RWPE2 (cell line): Measurements from ENCODE around the gene H2AZ2.
A peak's percentile ranks its signal among the peaks of the same experiment; 100 is the strongest.

Source experiments
- ATAC-seq: fragments of 200-7000 bp; cut with Tn5 transposase; 3 replicates; pipeline ENCODE4 v1.9.1; 2021; ENCODE audit warnings: low read depth
- DNase-seq: peaks from one replicate; pipeline ENCODE4 v3.0.0-alpha.2; 2020; ENCODE audit warnings: low spot score
- H3K27ac ChIP-seq: fragments of 450-650 bp; 2 replicates; pipeline ENCODE4 v1.5.1; 2017; ENCODE audit warnings: mild to moderate bottlenecking; ENCODE audit not compliant: poor library complexity, severe bottlenecking
- H3K27me3 ChIP-seq: fragments of 250-450 bp; sonication (Bioruptor Pico); 2 replicates; pipeline ENCODE4 v1.5.1; 2021; ENCODE audit warnings: mild to moderate bottlenecking, moderate library complexity; ENCODE audit not compliant: insufficient read depth, poor library complexity, severe bottlenecking
- H3K36me3 ChIP-seq: fragments of 250-450 bp; sonication (Bioruptor Pico); 2 replicates; pipeline ENCODE4 v1.5.1; 2020; ENCODE audit warnings: low read depth, mild to moderate bottlenecking, moderate library complexity
- H3K4me1 ChIP-seq: fragments of 250-450 bp; sonication (Bioruptor Pico); 2 replicates; pipeline ENCODE4 v1.5.1; 2021; ENCODE audit warnings: mild to moderate bottlenecking, moderate library complexity; ENCODE audit not compliant: insufficient read depth, poor library complexity, severe bottlenecking
- H3K4me3 ChIP-seq: fragments of 250-450 bp; sonication (Bioruptor Pico); 2 replicates; pipeline ENCODE4 v1.5.1; 2021; ENCODE audit warnings: mild to moderate bottlenecking, moderate library complexity; ENCODE audit not compliant: severe bottlenecking
- H3K9me3 ChIP-seq: fragments of 250-450 bp; sonication (Bioruptor Pico); 2 replicates; pipeline ENCODE4 v1.5.1; 2021; ENCODE audit warnings: mild to moderate bottlenecking, moderate library complexity; ENCODE audit not compliant: severe bottlenecking
- TF ChIP-seq, protein P1 (sequence below): fragments of 450-650 bp; IDR thresholded peaks from one replicate; pipeline ENCODE4 v1.5.1; 2017; ENCODE audit warnings: mild to moderate bottlenecking, moderate library complexity; ENCODE audit not compliant: poor library complexity, severe bottlenecking

H2AZ2 gene

GRCh38 chr7:44838751-44839150 lies 9.1 kb downstream of the H2AZ2 start:
- Histone ChIP-seq H3K9me3 (no peaks in the 10 kb centered on the region), H3K27ac (no peak overlapping the region), H3K36me3 (peaks cover 92% of the 10 kb centered on the region), H3K27me3 (no peaks in the 10 kb centered on the region), H3K4me3 (no peak overlapping the region), H3K4me1 (no peaks in the 10 kb centered on the region)
- TF ChIP-seq, protein P1, sequence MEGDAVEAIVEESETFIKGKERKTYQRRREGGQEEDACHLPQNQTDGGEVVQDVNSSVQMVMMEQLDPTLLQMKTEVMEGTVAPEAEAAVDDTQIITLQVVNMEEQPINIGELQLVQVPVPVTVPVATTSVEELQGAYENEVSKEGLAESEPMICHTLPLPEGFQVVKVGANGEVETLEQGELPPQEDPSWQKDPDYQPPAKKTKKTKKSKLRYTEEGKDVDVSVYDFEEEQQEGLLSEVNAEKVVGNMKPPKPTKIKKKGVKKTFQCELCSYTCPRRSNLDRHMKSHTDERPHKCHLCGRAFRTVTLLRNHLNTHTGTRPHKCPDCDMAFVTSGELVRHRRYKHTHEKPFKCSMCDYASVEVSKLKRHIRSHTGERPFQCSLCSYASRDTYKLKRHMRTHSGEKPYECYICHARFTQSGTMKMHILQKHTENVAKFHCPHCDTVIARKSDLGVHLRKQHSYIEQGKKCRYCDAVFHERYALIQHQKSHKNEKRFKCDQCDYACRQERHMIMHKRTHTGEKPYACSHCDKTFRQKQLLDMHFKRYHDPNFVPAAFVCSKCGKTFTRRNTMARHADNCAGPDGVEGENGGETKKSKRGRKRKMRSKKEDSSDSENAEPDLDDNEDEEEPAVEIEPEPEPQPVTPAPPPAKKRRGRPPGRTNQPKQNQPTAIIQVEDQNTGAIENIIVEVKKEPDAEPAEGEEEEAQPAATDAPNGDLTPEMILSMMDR: no peak
- no peak for ATAC-seq
- no peak for DNase-seq

- Histone ChIP-seq H3K27ac (no peak overlapping the region), H3K27me3 (no peaks in the 10 kb centered on the region), H3K4me1 (no peaks in the 10 kb centered on the region), H3K4me3 (no peak overlapping the region), H3K9me3 (no peaks in the 10 kb centered on the region), H3K36me3 (peaks cover 64% of the 10 kb centered on the region)
- ATAC-seq (no peak), DNase-seq (no peak)
- TF ChIP-seq, protein P1: no peak
Measured at GRCh38 chr7:44827567-44827966, 20.3 kb downstream of the H2AZ2 start.

DNA sequence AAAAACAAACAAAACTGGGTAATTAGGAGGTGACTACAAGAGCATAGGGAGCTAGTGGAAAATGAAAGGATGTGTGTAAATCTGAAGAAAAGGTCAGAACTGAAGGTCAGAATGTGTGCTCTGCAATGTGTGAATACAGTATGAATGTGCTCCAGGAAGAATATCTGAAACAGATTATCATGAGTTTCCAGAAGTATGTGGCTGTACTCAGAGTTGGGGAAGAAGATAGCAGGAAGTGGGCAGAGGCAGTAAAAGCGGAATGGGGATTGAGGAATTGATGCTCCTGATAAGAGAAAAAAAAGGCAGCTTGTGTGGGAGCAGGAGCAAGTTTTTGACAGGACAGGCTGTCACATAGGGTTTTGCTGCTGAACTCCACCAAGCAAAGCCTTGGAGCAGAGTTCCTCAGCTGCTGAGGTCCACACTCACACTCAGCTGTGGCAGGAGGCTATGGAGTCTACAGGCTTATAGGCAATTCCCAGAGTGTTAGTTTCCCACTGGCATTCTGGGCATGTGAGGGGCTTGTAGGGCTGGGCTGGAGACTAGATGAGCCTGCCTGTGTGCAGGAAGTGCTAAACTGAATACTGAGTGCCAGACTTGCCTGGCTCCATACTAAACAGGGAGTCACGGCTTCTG lies 22.9 kb downstream of the H2AZ2 start:
- H3K36me3 ChIP-seq: peaks cover 38% of the 10 kb centered on the region

GRCh38 chr7:44823255-44823781 lies 24.6 kb downstream of the H2AZ2 start:
- TF ChIP-seq, protein P1: no peak
- H3K27me3 ChIP-seq: no peaks in the 10 kb centered on the region
- no peak overlapping the region for H3K4me3 ChIP-seq
- DNase-seq (no peak), ATAC-seq (0 out of 3 replicates have a peak, but pooled peaks have one; percentile 11)
- H3K27ac ChIP-seq: no peak overlapping the region
- H3K4me1 ChIP-seq: no peaks in the 10 kb centered on the region
- H3K36me3 ChIP-seq: peaks cover 24% of the 10 kb centered on the region
- no peaks in the 10 kb centered on the region for H3K9me3 ChIP-seq

More for the DNA sequence above, 22.9 kb downstream of the H2AZ2 start:
- TF ChIP-seq, protein P1: no peak
- no peaks in the 10 kb centered on the region for H3K9me3 ChIP-seq
- H3K27me3 ChIP-seq: no peaks in the 10 kb centered on the region
- ATAC-seq: peak; percentile 20; the same call in 1 of the 3 replicates
- no peaks in the 10 kb centered on the region for H3K4me1 ChIP-seq
- DNase-seq: no peak
- H3K4me3 ChIP-seq: no peak overlapping the region
- no peak overlapping the region for H3K27ac ChIP-seq

GRCh38 chr7:44819292-44819691 lies 28.6 kb downstream of the H2AZ2 start:
- ATAC-seq: 0 out of 3 replicates have a peak, but pooled peaks have one; percentile 21
- H3K4me1 ChIP-seq: no peaks in the 10 kb centered on the region
- no peak for DNase-seq

More at GRCh38 chr7:44819292-44819691, 28.6 kb downstream of the H2AZ2 start:
- TF ChIP-seq, protein P1: no peak
- Histone ChIP-seq H3K4me3 (no peak overlapping the region), H3K36me3 (no peaks in the 10 kb centered on the region), H3K27ac (no peak overlapping the region), H3K27me3 (no peaks in the 10 kb centered on the region), H3K9me3 (no peaks in the 10 kb centered on the region)
